HepG2 (cell line): ENCODE measurements around the gene C17orf75. TPM values are rescaled to one million over a fixed set of nuclear protein-coding genes. Genes with fewer than 3 reads are reported as not detected.
A peak's percentile ranks its signal among the peaks of the same experiment; 100 is the strongest.

Experiments
- HNRNPH1 ChIP-seq: fragments of 200-400 bp; formaldehyde crosslinking; optimal IDR thresholded peaks from 2 replicates; pipeline ENCODE3; 2017; ENCODE audit warnings: mild to moderate bottlenecking, low read depth, low read length
- NFYB ChIP-seq: sonication (generic); formaldehyde crosslinking; IDR thresholded peaks from 2 replicates; pipeline ENCODE4 v1.4.0; 2020; ENCODE audit warnings: missing genetic modification reagents
- PHB2 ChIP-seq: fragments of 450-650 bp; IDR thresholded peaks from 2 replicates; pipeline ENCODE4 v1.6.1; 2018; ENCODE audit not compliant: partially characterized antibody
- RARG ChIP-seq: sonication (generic); formaldehyde crosslinking; IDR thresholded peaks from 2 replicates; pipeline ENCODE4 v1.4.0; 2020; ENCODE audit warnings: low read depth, mild to moderate bottlenecking, missing genetic modification reagents
- SNRNP70 ChIP-seq: fragments of 200-400 bp; formaldehyde crosslinking; IDR thresholded peaks from 2 replicates; pipeline ENCODE4 v1.6.1; 2017; ENCODE audit warnings: mild to moderate bottlenecking, low read depth, low read length, moderate library complexity
- SP5 ChIP-seq: IDR thresholded peaks from 2 replicates; pipeline ENCODE4 v1.6.1; 2016; ENCODE audit warnings: low read depth, borderline replicate concordance
- ZBTB4 ChIP-seq: sonication (generic); formaldehyde crosslinking; IDR thresholded peaks from 2 replicates; pipeline ENCODE4 v1.4.0; 2020; ENCODE audit warnings: missing genetic modification reagents, mild to moderate bottlenecking, borderline replicate concordance
- ZNF280B ChIP-seq: sonication (generic); formaldehyde crosslinking; IDR thresholded peaks from 2 replicates; pipeline ENCODE4 v1.5.0; 2020; ENCODE audit warnings: missing genetic modification reagents, mild to moderate bottlenecking, borderline replicate concordance
- ZNF282 ChIP-seq: fragments of 450-650 bp; IDR thresholded peaks from 2 replicates; pipeline ENCODE4 v1.6.1; 2018; ENCODE audit not compliant: partially characterized antibody
- ZNF383 ChIP-seq: sonication (generic); formaldehyde crosslinking; IDR thresholded peaks from 2 replicates; pipeline ENCODE4 v1.4.0; 2020; ENCODE audit warnings: missing genetic modification reagents, mild to moderate bottlenecking, borderline replicate concordance
- ZNF644 ChIP-seq: IDR thresholded peaks from 2 replicates; pipeline ENCODE4 v1.6.1; 2016; ENCODE audit warnings: low read depth
- ZNF879 ChIP-seq: sonication (generic); formaldehyde crosslinking; IDR thresholded peaks from 2 replicates; pipeline ENCODE4 v1.8.1; 2023; ENCODE audit warnings: missing genetic modification reagents
- ZSCAN25 ChIP-seq: sonication (generic); formaldehyde crosslinking; IDR thresholded peaks from 2 replicates; pipeline ENCODE4 v1.8.0; 2022; ENCODE audit warnings: mild to moderate bottlenecking, missing genetic modification reagents
- ZUFSP ChIP-seq: sonication (generic); formaldehyde crosslinking; IDR thresholded peaks from 2 replicates; pipeline ENCODE4 v1.9.0; 2021; ENCODE audit warnings: missing genetic modification reagents, mild to moderate bottlenecking, borderline replicate concordance
- polyA plus RNA-seq, 8 experiments: library from polyadenylated mRNA; depleted of rRNA in 3 of 8; stranded (reverse) in 7 of 8; unstranded in 1 of 8; fragments of >200 nt; fragmentation: Illumina TruSeq in 4 of 8; extraction: Trizol in 4 of 8; gene quantifications; 2 replicates each; pipeline versions ENCODE4 v1.2.1 to v1.2.3, GENCODE V29; 2011 to 2016; ENCODE audit warnings: low read depth in 4 of 8, missing spikeins in 1 of 8, mixed read lengths in 1 of 8; ENCODE audit not compliant: insufficient read depth in 1 of 8
- total RNA-seq, 5 experiments: library from RNA; depleted of rRNA; stranded (reverse); fragments of >200 nt; fragmentation: Illumina TruSeq; extraction: Trizol; gene quantifications; 2 replicates each; pipeline ENCODE4 v1.2.3, GENCODE V29; 2016; ENCODE audit warnings: low read depth in 1 of 5
- TF ChIP-seq, protein P1 (sequence below): sonication (generic); formaldehyde crosslinking; IDR thresholded peaks from 2 replicates; pipeline ENCODE4 v1.8.0; 2022; ENCODE audit warnings: missing genetic modification reagents, mild to moderate bottlenecking, borderline replicate concordance
- TF ChIP-seq, protein P2 (sequence below): sonication (generic); formaldehyde crosslinking; IDR thresholded peaks from 2 replicates; pipeline ENCODE4 v1.4.0; 2020; ENCODE audit warnings: mild to moderate bottlenecking, low read depth, missing genetic modification reagents
- TF ChIP-seq, protein P3 (sequence below): IDR thresholded peaks from 2 replicates; pipeline ENCODE4 v1.6.1; 2016; ENCODE audit warnings: missing biosample characterization, missing genetic modification reagents, low read depth

C17orf75 gene
- total and polyA plus RNA-seq, 2 of the 13 experiments (the other 11 are each of a cell fraction or from before 2014, with no cell fraction given): 16.2 to 33.0 TPM

DNA sequence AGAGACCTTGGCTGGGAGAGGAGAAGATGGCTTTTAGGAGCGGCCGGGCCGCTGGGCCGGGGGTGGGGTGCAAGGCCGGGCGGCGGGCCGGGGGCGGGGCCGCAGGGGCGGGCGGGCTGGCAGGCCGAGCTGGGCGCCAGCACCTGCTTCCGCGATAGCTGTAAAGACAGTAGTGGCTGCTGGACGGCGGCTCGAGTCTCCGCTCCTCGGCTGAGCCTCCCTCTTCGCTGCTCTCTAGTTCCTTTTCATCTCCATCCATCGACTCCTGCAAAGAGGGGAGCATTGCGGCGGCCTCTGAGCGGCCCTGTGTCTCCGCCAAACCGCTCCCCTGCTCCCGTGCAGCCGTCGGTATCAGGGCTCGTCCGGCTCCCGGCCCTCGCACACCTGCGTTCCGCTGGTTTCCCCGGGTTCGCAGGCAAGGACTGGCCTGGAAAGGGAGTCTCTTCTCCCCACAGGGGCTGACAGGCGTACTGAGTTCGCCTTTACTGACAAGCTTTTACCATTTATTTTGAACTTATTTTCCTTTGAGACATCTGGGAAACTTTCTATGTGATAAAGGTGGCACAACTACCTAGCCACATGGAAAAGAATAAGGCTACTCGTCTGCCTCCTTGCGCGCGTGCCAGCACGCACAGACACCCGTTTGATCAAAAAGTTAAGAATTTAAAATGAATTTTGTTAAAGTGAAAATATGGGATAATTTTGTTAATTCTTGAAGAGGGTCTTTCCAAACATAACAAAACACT is at the start of gene C17orf75 (continued):
- 0 out of 2 replicates have a peak, but pooled peaks have one; percentile 29 for TF ChIP-seq ZNF644 (CRISPR knock-in tag)
- TF ChIP-seq, protein P1, sequence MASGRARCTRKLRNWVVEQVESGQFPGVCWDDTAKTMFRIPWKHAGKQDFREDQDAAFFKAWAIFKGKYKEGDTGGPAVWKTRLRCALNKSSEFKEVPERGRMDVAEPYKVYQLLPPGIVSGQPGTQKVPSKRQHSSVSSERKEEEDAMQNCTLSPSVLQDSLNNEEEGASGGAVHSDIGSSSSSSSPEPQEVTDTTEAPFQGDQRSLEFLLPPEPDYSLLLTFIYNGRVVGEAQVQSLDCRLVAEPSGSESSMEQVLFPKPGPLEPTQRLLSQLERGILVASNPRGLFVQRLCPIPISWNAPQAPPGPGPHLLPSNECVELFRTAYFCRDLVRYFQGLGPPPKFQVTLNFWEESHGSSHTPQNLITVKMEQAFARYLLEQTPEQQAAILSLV (CRISPR knock-in tag): peak; percentile 60; the same call in 1 of the 2 replicates
- TF ChIP-seq HNRNPH1: no peak
- TF ChIP-seq ZSCAN25 (CRISPR knock-in tag): peak; percentile 67; the same call in 1 of the 2 replicates
- TF ChIP-seq, protein P2, sequence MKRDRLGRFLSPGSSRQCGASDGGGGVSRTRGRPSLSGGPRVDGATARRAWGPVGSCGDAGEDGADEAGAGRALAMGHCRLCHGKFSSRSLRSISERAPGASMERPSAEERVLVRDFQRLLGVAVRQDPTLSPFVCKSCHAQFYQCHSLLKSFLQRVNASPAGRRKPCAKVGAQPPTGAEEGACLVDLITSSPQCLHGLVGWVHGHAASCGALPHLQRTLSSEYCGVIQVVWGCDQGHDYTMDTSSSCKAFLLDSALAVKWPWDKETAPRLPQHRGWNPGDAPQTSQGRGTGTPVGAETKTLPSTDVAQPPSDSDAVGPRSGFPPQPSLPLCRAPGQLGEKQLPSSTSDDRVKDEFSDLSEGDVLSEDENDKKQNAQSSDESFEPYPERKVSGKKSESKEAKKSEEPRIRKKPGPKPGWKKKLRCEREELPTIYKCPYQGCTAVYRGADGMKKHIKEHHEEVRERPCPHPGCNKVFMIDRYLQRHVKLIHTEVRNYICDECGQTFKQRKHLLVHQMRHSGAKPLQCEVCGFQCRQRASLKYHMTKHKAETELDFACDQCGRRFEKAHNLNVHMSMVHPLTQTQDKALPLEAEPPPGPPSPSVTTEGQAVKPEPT (CRISPR knock-in tag): no peak
- TF ChIP-seq ZNF383: no peak
- TF ChIP-seq NFYB (CRISPR knock-in tag): peak; percentile 32; the same call in 1 of the 2 replicates
- TF ChIP-seq, protein P3, sequence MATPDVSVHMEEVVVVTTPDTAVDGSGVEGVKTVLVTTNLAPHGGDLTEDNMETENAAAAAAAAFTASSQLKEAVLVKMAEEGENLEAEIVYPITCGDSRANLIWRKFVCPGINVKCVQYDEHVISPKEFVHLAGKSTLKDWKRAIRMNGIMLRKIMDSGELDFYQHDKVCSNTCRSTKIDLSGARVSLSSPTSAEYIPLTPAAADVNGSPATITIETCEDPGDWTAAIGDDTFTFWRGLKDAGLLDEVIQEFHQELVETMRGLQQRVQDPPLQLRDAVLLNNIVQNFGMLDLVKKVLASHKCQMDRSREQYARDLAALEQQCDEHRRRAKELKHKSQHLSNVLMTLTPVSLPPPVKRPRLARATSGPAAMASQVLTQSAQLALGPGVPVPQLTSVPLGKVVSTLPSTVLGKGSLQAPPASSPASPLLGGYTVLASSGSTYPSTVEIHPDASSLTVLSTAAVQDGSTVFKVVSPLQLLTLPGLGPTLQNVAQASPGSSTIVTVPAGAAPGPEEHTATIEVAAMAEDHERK: peak; percentile 57; the same call in 1 of the 2 replicates
- no peak for TF ChIP-seq ZUFSP (CRISPR knock-in tag)
- TF ChIP-seq RARG (CRISPR knock-in tag): no peak
- no peak for TF ChIP-seq PHB2
- TF ChIP-seq ZNF879 (CRISPR knock-in tag): 0 out of 2 replicates have a peak, but pooled peaks have one; percentile 10
- peak; percentile 81; the same call in 1 of the 2 replicates for TF ChIP-seq ZNF280B (CRISPR knock-in tag)
- no peak for TF ChIP-seq ZBTB4
- peak; percentile 56; the same call in 1 of the 2 replicates for TF ChIP-seq SP5 (CRISPR knock-in tag)
- TF ChIP-seq ZNF282: no peak
- TF ChIP-seq SNRNP70: no peak
